B cell (primary cell): ENCODE measurements around the gene LPAR2. TPM values are rescaled to one million over a fixed set of nuclear protein-coding genes. Genes with fewer than 3 reads are reported as not detected.

Experiments
- ATAC-seq: fragments of 200-7000 bp; cut with Tn5 transposase; one replicate; pipeline ENCODE4 v1.10.0; 2021; ENCODE audit warnings: low read depth, mild to moderate bottlenecking, moderate number of reproducible peaks, moderate library complexity
- CTCF ChIA-PET: fragments of 350-600 bp; sonication (Branson Sonifier 250); formaldehyde crosslinking; loops from one replicate; lab custom pipeline; 2021; ENCODE audit warnings: antibody characterized with exemption, inconsistent platforms; lab: Charles Lee
- POLR2A ChIA-PET: fragments of 350-600 bp; sonication (Branson Sonifier 250); formaldehyde crosslinking; loops from one replicate; lab custom pipeline; 2021; ENCODE audit warnings: antibody characterized with exemption; lab: Charles Lee
- DNase-seq: peaks from one replicate; pipeline ENCODE4 v3.0.0; 2013
- H2AFZ ChIP-seq: 2 replicates; pipeline ENCODE4 v1.6.1; 2012; ENCODE audit warnings: mild to moderate bottlenecking, low read depth, low read length; ENCODE audit not compliant: insufficient read depth, poor library complexity, severe bottlenecking
- H3K27ac ChIP-seq, 2 donors: 1 replicate in 1 of 2; 2 replicates in 1 of 2; pipeline ENCODE4 v1.5.1; 2012 to 2013; ENCODE audit warnings: low read length in 2 of 2, mild to moderate bottlenecking in 2 of 2, moderate library complexity in 1 of 2
- H3K27me3 ChIP-seq, 4 experiments: fragments of 200-600 bp in 1 of 4; sonication (generic) in 1 of 4; replicated peaks in 1 of 4; 1 replicate in 2 of 4; 2 replicates in 2 of 4; pipeline versions ENCODE4 v1.6.1 to v1.7.0; 2013 to 2016; ENCODE audit warnings: low read length in 3 of 4, mild to moderate bottlenecking in 2 of 4, mixed read lengths in 1 of 4, moderate library complexity in 1 of 4; ENCODE audit not compliant: insufficient read depth in 4 of 4, control insufficient read depth in 3 of 4; ENCODE audit errors: control extremely low read depth in 1 of 4
- H3K36me3 ChIP-seq, 2 experiments: replicated peaks in 1 of 2; 1 replicate in 1 of 2; 2 replicates in 1 of 2; pipeline versions ENCODE4 v1.6.1 to v1.7.1; 2013; ENCODE audit warnings: low read length in 1 of 2; ENCODE audit not compliant: insufficient read depth in 2 of 2, control insufficient read depth in 1 of 2; ENCODE audit errors: control extremely low read depth in 1 of 2, extremely low read depth in 1 of 2
- H3K4me1 ChIP-seq, 2 donors: fragments of 200-600 bp in 1 of 2; sonication (generic) in 1 of 2; 1 replicate in 1 of 2; 2 replicates in 1 of 2; pipeline versions ENCODE4 v1.5.1 to v1.6.1; 2013 to 2017; ENCODE audit warnings: low read length in 2 of 2; ENCODE audit not compliant: control insufficient read depth in 2 of 2, insufficient read depth in 2 of 2
- H3K4me2 ChIP-seq: replicated peaks from 2 replicates; pipeline ENCODE3; 2012; ENCODE audit warnings: mild to moderate bottlenecking, low read depth, low read length; ENCODE audit not compliant: poor library complexity, severe bottlenecking
- H3K4me3 ChIP-seq, 5 experiments: fragments of 200-600 bp in 1 of 5; sonication (generic) in 1 of 5; 1 replicate in 3 of 5; 2 replicates in 2 of 5; pipeline versions ENCODE4 v1.5.1 to v1.7.0; 2011 to 2016; ENCODE audit warnings: low read length in 4 of 5, mild to moderate bottlenecking in 4 of 5, low read depth in 2 of 5, control low read depth in 1 of 5, moderate library complexity in 1 of 5; ENCODE audit not compliant: insufficient read depth in 1 of 5; ENCODE audit errors: control extremely low read depth in 1 of 5, extremely low read depth in 1 of 5
- H3K79me2 ChIP-seq: fragments of 200-600 bp; sonication (generic); one replicate; pipeline ENCODE4 v1.6.0; 2016; ENCODE audit warnings: low read length; ENCODE audit not compliant: control insufficient read depth, insufficient read depth
- H3K9ac ChIP-seq: fragments of 200-600 bp; sonication (generic); 2 replicates; pipeline ENCODE4 v1.6.1; 2017; ENCODE audit warnings: mild to moderate bottlenecking, low read length, moderate library complexity
- H3K9me3 ChIP-seq, 3 donors: one replicate each; pipeline versions ENCODE4 v1.6.1 to v1.7.1; 2013; ENCODE audit warnings: low read length in 2 of 3; ENCODE audit not compliant: control insufficient read depth in 2 of 3, insufficient read depth in 1 of 3; ENCODE audit errors: control extremely low read depth in 1 of 3
- H4K20me1 ChIP-seq: 2 replicates; pipeline ENCODE4 v1.6.0; 2012; ENCODE audit warnings: mild to moderate bottlenecking, low read length; ENCODE audit not compliant: insufficient read depth, control insufficient read depth, poor library complexity, severe bottlenecking
- H3K27ac Mint-ChIP-seq: one replicate; pipeline ENCODE4 v1.8.0; 2021; ENCODE audit warnings: mixed read lengths
- H3K27me3 Mint-ChIP-seq: one replicate; pipeline ENCODE4 v1.8.0; 2021; ENCODE audit warnings: mixed read lengths
- H3K4me1 Mint-ChIP-seq: one replicate; pipeline ENCODE4 v1.8.0; 2021; ENCODE audit warnings: mixed read lengths
- H3K4me3 Mint-ChIP-seq: one replicate; pipeline ENCODE4 v1.8.0; 2021; ENCODE audit warnings: mixed read lengths
- H3K9me3 Mint-ChIP-seq: one replicate; pipeline ENCODE4 v1.8.0; 2022; ENCODE audit warnings: mixed read lengths; ENCODE audit not compliant: insufficient read depth
- EZH2 ChIP-seq: IDR thresholded peaks from 2 replicates; pipeline ENCODE4 v1.6.1; 2012; ENCODE audit warnings: borderline replicate concordance, low read depth, mild to moderate bottlenecking, moderate library complexity, low read length; ENCODE audit not compliant: insufficient read depth, poor library complexity, severe bottlenecking
- WGBS: methylation state at CpG from one replicate; pipeline ENCODE4 v1.1.5; 2013; ENCODE audit warnings: missing lambda C conversion rate; ENCODE audit not compliant: insufficient coverage; 5-methylcytosine and 5-hydroxymethylcytosine counted together
- intact Hi-C: fragments of 100-400 bp; cut with micrococcal nuclease; formaldehyde crosslinking; loops from one replicate; pipeline ENCODE4 v1.10.0; 2022
- polyA plus RNA-seq: library from polyadenylated mRNA; depleted of rRNA; stranded (reverse); fragments of >200 nt; gene quantifications from 2 replicates; pipeline ENCODE4 v1.2.3, GENCODE V29; 2012
- total RNA-seq, 2 donors: library from RNA; stranded (reverse); fragments of 120-200 nt in 1 of 2; gene quantifications; 1 replicate in 1 of 2; 2 replicates in 1 of 2; pipeline versions ENCODE4 v1.2.3 to v1.2.4, GENCODE V29; 2013 to 2022
- TF ChIP-seq, protein P1 (sequence below): fragments of 200-600 bp; IDR thresholded peaks from one replicate; pipeline ENCODE4 v1.8.0; 2022; ENCODE audit warnings: antibody characterized with exemption, mild to moderate bottlenecking

LPAR2 gene
- total and polyA plus RNA-seq, 2 donors (not counting 1 experiment from before 2014, with no cell fraction given), result 27.1 to 37.2 TPM

DNA sequence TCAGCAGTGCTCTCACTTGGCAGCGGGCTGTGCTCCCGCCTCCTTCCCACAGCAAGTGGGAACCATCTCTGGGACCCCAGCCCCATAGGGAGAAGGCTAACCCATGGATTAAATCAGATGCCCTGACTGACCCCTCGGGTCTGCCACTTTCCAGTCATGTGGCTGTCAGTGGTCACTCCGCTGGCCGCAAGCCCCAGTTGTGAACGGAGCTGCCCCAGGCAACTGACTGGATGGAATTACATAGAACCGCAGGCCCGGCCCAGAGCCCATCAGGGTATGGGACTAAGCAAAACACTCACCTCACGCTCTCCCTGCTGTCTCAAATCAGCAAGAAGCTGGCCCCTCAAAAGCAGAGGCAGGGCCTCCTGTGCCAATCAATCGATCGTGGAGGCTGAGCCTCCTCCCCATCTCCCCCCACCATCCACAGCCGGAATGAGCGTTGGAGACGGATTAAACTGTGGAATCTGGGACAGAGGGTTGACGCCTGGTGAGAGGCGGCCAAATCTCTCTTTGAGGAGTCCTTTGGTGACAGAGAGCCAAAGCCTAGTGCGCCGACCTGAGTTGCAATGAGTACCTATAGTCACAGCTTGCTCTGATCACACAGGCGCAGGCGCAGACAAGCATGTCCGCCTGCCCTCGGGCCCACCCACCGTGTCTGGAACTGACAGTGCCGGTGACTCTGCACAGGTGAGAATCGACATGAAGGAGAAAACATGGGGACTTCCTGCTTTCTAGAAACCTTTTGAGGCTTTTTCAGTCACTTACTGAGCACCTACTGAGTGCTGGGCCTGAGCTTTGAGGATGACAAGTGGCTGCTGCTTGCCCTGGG, 48.3 kb downstream of the LPAR2 start:
- intact Hi-C loops, result no loop called here
- Histone ChIP-seq H3K9me3 (no peaks in the 10 kb centered on the region), H3K79me2 (no peaks in the 10 kb centered on the region), H3K27ac (no peak overlapping the region), H3K36me3 (no peaks in the 10 kb centered on the region), H3K4me3 (no peak overlapping the region), H4K20me1 (no peaks in the 10 kb centered on the region), H2AFZ (no peak overlapping the region), H3K4me2 (no peak overlapping the region), H3K9ac (no peak overlapping the region), H3K4me1 (no peaks in the 10 kb centered on the region), H3K27me3 (no peaks in the 10 kb centered on the region)
- H3K4me3 Mint-ChIP-seq, result no peak overlapping the region
- H3K4me1 Mint-ChIP-seq, result no peaks in the 10 kb centered on the region
- 96% methylated on average over 24 of the region's 25 CpGs for WGBS
- no peak overlapping the region for H3K27ac Mint-ChIP-seq
- ChIA-PET POLR2A (no interaction called here), CTCF (no interaction called here)
- DNase-seq (no peak), ATAC-seq (no peak)
- TF ChIP-seq, protein P1, sequence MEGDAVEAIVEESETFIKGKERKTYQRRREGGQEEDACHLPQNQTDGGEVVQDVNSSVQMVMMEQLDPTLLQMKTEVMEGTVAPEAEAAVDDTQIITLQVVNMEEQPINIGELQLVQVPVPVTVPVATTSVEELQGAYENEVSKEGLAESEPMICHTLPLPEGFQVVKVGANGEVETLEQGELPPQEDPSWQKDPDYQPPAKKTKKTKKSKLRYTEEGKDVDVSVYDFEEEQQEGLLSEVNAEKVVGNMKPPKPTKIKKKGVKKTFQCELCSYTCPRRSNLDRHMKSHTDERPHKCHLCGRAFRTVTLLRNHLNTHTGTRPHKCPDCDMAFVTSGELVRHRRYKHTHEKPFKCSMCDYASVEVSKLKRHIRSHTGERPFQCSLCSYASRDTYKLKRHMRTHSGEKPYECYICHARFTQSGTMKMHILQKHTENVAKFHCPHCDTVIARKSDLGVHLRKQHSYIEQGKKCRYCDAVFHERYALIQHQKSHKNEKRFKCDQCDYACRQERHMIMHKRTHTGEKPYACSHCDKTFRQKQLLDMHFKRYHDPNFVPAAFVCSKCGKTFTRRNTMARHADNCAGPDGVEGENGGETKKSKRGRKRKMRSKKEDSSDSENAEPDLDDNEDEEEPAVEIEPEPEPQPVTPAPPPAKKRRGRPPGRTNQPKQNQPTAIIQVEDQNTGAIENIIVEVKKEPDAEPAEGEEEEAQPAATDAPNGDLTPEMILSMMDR, result no peak
- no peaks in the 10 kb centered on the region for H3K9me3 Mint-ChIP-seq
- H3K27me3 Mint-ChIP-seq, result no peaks in the 10 kb centered on the region

DNA sequence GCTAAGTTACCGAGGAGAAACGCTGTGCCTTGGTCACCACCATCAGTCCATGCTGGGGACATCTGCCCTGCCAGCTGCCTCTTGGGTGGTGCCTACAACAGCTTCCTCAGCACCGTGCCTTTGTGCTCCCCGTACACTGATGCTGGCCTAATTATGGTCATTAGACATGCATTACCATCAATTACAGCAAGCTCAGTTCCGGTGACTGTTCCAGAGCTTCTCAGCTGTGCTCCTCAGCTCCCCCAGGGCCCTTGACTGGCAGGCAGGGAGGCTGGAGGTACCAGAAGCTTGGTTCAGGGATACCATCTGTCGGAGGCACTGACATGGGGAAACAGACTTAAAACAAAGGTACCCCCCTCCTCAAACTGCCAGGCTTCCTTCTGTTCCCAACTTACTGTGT, 49.8 kb downstream of the LPAR2 start:
- Histone ChIP-seq H4K20me1 (no peaks in the 10 kb centered on the region), H3K36me3 (no peaks in the 10 kb centered on the region), H3K9ac (no peak overlapping the region), H3K27ac (no peak overlapping the region), H3K9me3 (no peaks in the 10 kb centered on the region), H3K4me1 (no peaks in the 10 kb centered on the region), H3K79me2 (no peaks in the 10 kb centered on the region), H3K4me3 (no peak overlapping the region), H3K4me2 (no peak overlapping the region), H2AFZ (no peak overlapping the region), H3K27me3 (no peaks in the 10 kb centered on the region)
- DNase-seq (no peak), ATAC-seq (no peak)
- Mint-ChIP-seq H3K27ac (no peak overlapping the region), H3K27me3 (no peaks in the 10 kb centered on the region), H3K4me1 (no peaks in the 10 kb centered on the region), H3K9me3 (no peaks in the 10 kb centered on the region), H3K4me3 (no peak overlapping the region)
- 92% methylated on average over 5 of the region's 6 CpGs for WGBS
- TF ChIP-seq, protein P1, result no peak
- no peak for TF ChIP-seq EZH2
- CTCF ChIA-PET, result interaction anchor here (0.7 kb wide), 2 partner anchors 8 to 27 kb away, joined by 3 to 5 read pairs; no protein-coding TSS in a partner anchor
- intact Hi-C loops, result no loop called here
- POLR2A ChIA-PET, result interaction anchor here (0.6 kb wide), 1 partner anchor 20 kb away, joined by 4 read pairs; no protein-coding TSS in a partner anchor
